Peyer's patch (tissue), 4 donors: ENCODE results near the gene CPSF4L. TPM values are rescaled to one million over a fixed set of nuclear protein-coding genes. Genes with fewer than 3 reads are reported as not detected.

Experiments used
- DNase-seq, 3 donors: peaks; one replicate each; pipeline ENCODE4 v3.0.0-alpha.2; 2017 to 2019
- H3K27ac ChIP-seq, 4 donors: fragments of 200-600 bp; sonication (generic); one replicate each; pipeline ENCODE4 v1.5.1; 2016 to 2019
- H3K27me3 ChIP-seq, 2 donors: fragments of 200-600 bp; sonication (generic); one replicate each; pipeline ENCODE4 v1.5.1; 2019
- H3K36me3 ChIP-seq, 3 donors: fragments of 200-600 bp; sonication (generic); one replicate each; pipeline ENCODE4 v1.5.1; 2016 to 2019
- H3K4me1 ChIP-seq, 4 donors: fragments of 200-600 bp; sonication (generic); one replicate each; pipeline ENCODE4 v1.5.1; 2016 to 2019
- H3K4me3 ChIP-seq, 4 donors: fragments of 200-600 bp; sonication (generic); 1 replicate in 3 of 4; 2 replicates in 1 of 4; pipeline ENCODE4 v1.5.1; 2016 to 2019; ENCODE audit warnings: mild to moderate bottlenecking in 1 of 4
- H3K9me3 ChIP-seq, 4 donors: fragments of 200-600 bp; sonication (generic); one replicate each; pipeline ENCODE4 v1.5.1; 2016 to 2019; ENCODE audit warnings: mild to moderate bottlenecking in 1 of 4
- POLR2A ChIP-seq, 2 donors: fragments of 450-650 bp; IDR thresholded peaks; one replicate each; pipeline ENCODE4 v1.5.1; 2017; ENCODE audit warnings: antibody characterized with exemption in 2 of 2, mild to moderate bottlenecking in 2 of 2, moderate library complexity in 2 of 2
- total RNA-seq, 4 donors: library from RNA; depleted of rRNA; stranded (reverse); fragments of >200 nt; gene quantifications; one replicate each; pipeline ENCODE4 v1.1.0, GENCODE V29; 2016
- TF ChIP-seq, protein P1 (sequence below), 6 experiments: fragments of 450-650 bp in 4 of 6; fragments of 200-600 bp in 2 of 6; sonication (generic) in 1 of 6; IDR thresholded peaks; one replicate each; pipeline ENCODE4 v1.5.1; 2017 to 2019; ENCODE audit warnings: antibody characterized with exemption in 6 of 6, mild to moderate bottlenecking in 3 of 6, moderate library complexity in 1 of 6

Gene CPSF4L
- total RNA-seq, 4 donors from 2014 or later = not detected

DNA sequence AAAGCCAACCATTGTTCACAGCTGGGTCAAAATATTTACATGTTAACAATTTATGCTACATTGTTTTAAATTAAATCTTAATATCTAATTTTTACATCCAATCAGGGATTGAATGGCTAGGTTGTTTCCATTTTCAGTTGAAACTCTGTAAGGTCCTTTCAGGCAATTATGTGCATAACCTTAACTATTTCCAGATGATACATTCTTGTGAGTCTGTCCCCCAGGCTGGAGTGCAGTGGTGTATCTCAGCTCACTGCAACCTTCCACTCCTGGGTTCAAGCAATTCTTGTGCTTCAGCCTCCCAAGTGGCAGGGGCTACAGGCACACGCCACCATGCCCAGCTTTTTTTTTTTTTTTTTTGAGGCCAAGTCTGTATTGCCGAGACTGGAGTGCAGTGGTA is 39.7 kb upstream of the CPSF4L start:
- no peak for TF ChIP-seq POLR2A (IDR thresholded peaks at IDR 0.05)
- TF ChIP-seq, protein P1, sequence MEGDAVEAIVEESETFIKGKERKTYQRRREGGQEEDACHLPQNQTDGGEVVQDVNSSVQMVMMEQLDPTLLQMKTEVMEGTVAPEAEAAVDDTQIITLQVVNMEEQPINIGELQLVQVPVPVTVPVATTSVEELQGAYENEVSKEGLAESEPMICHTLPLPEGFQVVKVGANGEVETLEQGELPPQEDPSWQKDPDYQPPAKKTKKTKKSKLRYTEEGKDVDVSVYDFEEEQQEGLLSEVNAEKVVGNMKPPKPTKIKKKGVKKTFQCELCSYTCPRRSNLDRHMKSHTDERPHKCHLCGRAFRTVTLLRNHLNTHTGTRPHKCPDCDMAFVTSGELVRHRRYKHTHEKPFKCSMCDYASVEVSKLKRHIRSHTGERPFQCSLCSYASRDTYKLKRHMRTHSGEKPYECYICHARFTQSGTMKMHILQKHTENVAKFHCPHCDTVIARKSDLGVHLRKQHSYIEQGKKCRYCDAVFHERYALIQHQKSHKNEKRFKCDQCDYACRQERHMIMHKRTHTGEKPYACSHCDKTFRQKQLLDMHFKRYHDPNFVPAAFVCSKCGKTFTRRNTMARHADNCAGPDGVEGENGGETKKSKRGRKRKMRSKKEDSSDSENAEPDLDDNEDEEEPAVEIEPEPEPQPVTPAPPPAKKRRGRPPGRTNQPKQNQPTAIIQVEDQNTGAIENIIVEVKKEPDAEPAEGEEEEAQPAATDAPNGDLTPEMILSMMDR (IDR thresholded peaks at IDR 0.05) = no peak
- Histone ChIP-seq H3K9me3 (no peaks in the 10 kb centered on the region), H3K27me3 (no peaks in the 10 kb centered on the region), H3K4me3 (no peak overlapping the region), H3K36me3 (no peaks in the 10 kb centered on the region), H3K4me1 (peaks cover 0 to 77% (median 7%) of the 10 kb centered on the region in 4 donors), H3K27ac (no peak overlapping the region)
- DNase-seq = no peak

DNA sequence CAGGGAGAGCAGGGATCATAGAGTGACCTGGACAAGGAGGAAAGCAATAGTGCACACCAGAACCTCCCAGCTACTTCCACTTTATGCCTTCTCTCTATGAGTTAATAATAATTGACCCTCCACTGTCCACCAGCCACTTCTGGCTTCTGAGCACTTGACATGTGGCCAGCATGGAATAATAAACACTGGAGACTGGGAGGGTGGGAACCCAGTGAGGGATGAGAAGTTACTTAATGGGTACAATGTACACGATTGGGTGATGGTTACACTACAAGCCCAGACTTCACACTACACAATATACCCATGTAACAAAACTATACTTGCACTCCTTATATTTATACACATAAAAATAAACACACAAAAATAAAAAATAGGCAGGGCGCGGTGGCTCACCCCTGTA is 38.7 kb upstream of the CPSF4L start:
- H3K9me3 ChIP-seq = no peaks in the 10 kb centered on the region
- TF ChIP-seq, protein P1 (IDR thresholded peaks at IDR 0.05) = no peak
- TF ChIP-seq POLR2A (IDR thresholded peaks at IDR 0.05) = no peak
- no peaks in the 10 kb centered on the region for H3K27me3 ChIP-seq
- no peak for DNase-seq
- no peak overlapping the region for H3K4me3 ChIP-seq
- peak overlapping the region in 2 of 4 donors; percentile 31 to 35 for H3K27ac ChIP-seq
- peaks cover 0 to 69% (median 0%) of the 10 kb centered on the region in 4 donors for H3K4me1 ChIP-seq
- H3K36me3 ChIP-seq = no peaks in the 10 kb centered on the region

DNA sequence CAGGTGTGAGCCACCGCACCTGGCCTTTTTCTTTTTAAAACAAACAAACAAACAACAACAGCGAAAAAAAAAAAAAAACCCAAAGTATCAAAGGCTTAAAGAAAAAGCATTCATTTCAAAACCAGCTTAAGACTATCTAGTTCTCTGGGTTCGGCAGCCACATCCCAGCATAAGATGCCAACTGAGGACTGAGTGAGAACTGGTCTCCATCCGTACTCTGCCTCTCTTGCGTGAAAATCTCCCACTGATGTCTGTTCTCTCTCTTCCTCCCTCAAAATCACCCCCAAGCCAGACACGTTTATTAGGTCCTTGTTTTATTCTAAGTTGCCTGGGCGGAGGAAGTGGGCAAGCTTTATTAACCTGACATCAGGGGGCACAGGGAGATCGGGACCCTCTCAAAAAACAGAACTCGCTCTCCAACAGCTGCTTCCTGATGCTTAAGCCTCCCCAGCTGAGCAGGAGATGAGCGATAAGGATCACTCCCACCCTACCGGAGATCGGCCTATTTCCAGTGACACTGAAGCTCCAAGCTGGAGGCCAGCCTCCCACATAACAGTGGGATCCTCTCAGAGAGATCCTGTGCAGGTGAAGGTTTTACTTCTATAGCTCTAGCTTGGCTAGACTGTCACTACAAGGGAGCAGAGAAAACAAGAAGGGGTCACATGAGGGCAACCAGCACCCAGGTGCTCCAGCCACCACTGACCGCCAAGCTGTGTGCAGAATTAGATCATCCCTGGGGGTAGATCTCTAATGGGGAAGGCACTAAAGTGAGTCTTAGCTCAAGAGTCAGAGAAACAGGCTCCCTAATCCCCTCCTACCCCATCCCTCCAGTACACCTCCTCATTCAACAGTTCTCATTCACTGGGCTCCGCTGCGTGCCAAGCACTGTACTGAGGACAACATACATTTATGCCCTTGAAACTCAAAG is 36.5 kb upstream of the CPSF4L start:
- no peak overlapping the region for H3K4me3 ChIP-seq

DNA sequence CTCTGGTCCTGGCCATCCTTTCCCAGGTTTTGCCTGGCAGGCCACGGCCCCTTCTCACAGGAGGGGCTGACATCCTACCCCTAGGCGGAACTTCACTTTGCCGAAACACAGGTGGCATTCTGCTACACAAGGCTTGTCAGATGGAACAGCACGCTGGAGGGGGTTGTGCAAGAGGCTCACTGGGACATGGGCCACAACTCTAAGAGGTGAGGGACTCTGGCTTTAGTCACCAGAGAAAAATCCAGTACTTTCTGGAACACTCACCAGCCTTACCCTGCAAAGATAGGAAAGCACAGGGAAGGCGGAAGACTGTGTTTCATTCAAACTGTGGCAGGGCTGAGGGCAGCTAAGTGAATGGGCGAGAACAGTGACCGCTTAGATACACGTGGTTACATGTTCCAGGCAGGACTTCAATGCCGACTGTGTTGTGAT is 31.8 kb upstream of the CPSF4L start:
- peak overlapping the region; percentile 26 to 87 (median 64) for H3K27ac ChIP-seq
- no peaks in the 10 kb centered on the region for H3K9me3 ChIP-seq
- DNase-seq = peak in 1 of 3 donors; percentile 68
- H3K27me3 ChIP-seq = no peaks in the 10 kb centered on the region
- TF ChIP-seq, protein P1 (IDR thresholded peaks at IDR 0.05) = no peak
- no peak for TF ChIP-seq POLR2A (IDR thresholded peaks at IDR 0.05)
- H3K4me3 ChIP-seq = no peak overlapping the region
- H3K36me3 ChIP-seq = no peaks in the 10 kb centered on the region
- peaks cover 0 to 83% (median 25%) of the 10 kb centered on the region in 4 donors for H3K4me1 ChIP-seq

More for the DNA sequence above, 36.5 kb upstream of the CPSF4L start:
- no peaks in the 10 kb centered on the region for H3K27me3 ChIP-seq
- no peaks in the 10 kb centered on the region for H3K9me3 ChIP-seq
- H3K36me3 ChIP-seq = no peaks in the 10 kb centered on the region
- TF ChIP-seq POLR2A (IDR thresholded peaks at IDR 0.05) = no peak
- TF ChIP-seq, protein P1 (IDR thresholded peaks at IDR 0.05) = no peak
- H3K4me1 ChIP-seq = peaks cover 0 to 72% (median 0%) of the 10 kb centered on the region in 4 donors
- peak overlapping the region in 2 of 4 donors; percentile 25 to 50 for H3K27ac ChIP-seq
- DNase-seq = no peak

DNA sequence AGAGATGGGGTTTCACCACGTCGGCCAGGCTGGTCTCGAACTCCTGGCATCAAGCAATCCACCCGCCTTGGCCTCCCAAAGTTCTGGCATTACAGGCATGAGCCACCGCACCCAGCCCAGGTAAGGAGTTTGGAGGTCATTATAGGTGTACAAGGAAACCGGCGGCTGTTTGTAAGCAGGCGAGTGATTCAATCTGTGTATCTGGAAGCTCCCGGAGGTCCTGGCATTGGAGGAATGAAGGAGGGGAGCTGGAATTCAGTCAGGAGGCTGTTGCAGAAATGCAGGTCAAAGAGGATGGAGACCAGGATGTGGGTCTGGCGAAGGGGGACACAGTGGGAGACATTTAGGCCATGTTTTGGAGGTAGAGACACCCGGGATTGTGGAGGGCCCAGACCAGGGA is 31.4 kb upstream of the CPSF4L start:
- Histone ChIP-seq H3K27me3 (no peaks in the 10 kb centered on the region), H3K4me1 (peaks cover 0 to 83% (median 25%) of the 10 kb centered on the region in 4 donors)
- DNase-seq = no peak

More for the DNA sequence above, 31.4 kb upstream of the CPSF4L start:
- no peaks in the 10 kb centered on the region for H3K36me3 ChIP-seq
- no peak overlapping the region for H3K4me3 ChIP-seq
- no peaks in the 10 kb centered on the region for H3K9me3 ChIP-seq
- no peak for TF ChIP-seq POLR2A (IDR thresholded peaks at IDR 0.05)
- TF ChIP-seq, protein P1 (IDR thresholded peaks at IDR 0.05) = no peak
- peak overlapping the region; percentile 46 to 87 (median 77) for H3K27ac ChIP-seq
